SH-SY5Y (cell line): ENCODE data around the gene HPS4.

Source experiments
- GATA2 ChIP-seq: IDR thresholded peaks from 2 replicates; pipeline ENCODE4 v1.6.1; 2011; ENCODE audit warnings: mild to moderate bottlenecking, low read depth, low read length
- GATA3 ChIP-seq: IDR thresholded peaks from 2 replicates; pipeline ENCODE4 v1.6.1; 2011; ENCODE audit warnings: low read depth, mild to moderate bottlenecking, low read length, moderate library complexity

DNA sequence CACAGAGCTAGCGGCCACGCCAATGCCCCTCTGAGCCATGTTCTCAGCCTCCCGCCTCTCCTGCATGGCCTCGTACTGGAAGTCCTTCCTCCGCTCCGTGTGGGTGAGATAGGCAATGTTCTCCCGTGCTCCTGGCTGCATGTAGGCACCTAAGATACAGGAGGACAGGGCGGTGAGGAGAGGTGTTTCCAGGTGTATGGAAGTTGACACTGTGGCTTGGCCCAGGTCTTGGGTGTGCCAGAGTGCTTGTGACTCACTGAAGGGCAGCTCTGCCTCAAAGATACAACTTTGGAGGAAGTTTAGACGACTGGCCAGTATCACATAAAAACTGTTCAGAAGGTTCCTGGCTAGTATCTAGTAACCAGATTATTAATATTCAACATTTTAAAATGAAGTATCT, 8.6 kb upstream of the HPS4 start:
- no peak for TF ChIP-seq GATA3
- no peak for TF ChIP-seq GATA2
